ENCODE measurements around the gene SLC35E3. TPM values are rescaled to one million over a fixed set of nuclear protein-coding genes. Genes with fewer than 3 reads are reported as not detected.

SLC35E3 gene
- total and polyA plus RNA-seq, 2 donors (not counting 1 experiment from before 2014, with no cell fraction given): 4.1 to 11.1 TPM

- no peaks in the 10 kb centered on the region for H3K36me3 ChIP-seq (ENCODE audit: control insufficient read depth, insufficient read depth, low read length)
- no peaks in the 10 kb centered on the region for H3K9me3 ChIP-seq (ENCODE audit: control insufficient read depth, insufficient read depth, low read depth, low read length)
- no peaks in the 10 kb centered on the region for H3K79me2 ChIP-seq (ENCODE audit: control insufficient read depth, insufficient read depth, low read length)
- no peaks in the 10 kb centered on the region for H3K27me3 ChIP-seq (ENCODE audit: control insufficient read depth, insufficient read depth, low read length)
- H3K27ac ChIP-seq (ENCODE audit: insufficient read depth, low read length): no peak overlapping the region
- H3K4me3 ChIP-seq (replicated peaks in 1 of 4; ENCODE audit: control extremely low read depth in 1 of 4, insufficient read depth in 1 of 4, low read depth in 3 of 4, low read length in 4 of 4): no peak overlapping the region
- no peak overlapping the region for H3K9ac ChIP-seq (ENCODE audit: insufficient read depth, low read length)
- H4K20me1 ChIP-seq (ENCODE audit: control insufficient read depth, extremely low read depth, insufficient read depth, low read length): no peaks in the 10 kb centered on the region
- no peak overlapping the region for H3K4me2 ChIP-seq (ENCODE audit: extremely low read depth, insufficient read depth, low read length)
- no peak for DNase-seq (ENCODE audit: low read depth in 2 of 2)
- TF ChIP-seq EZH2 (IDR thresholded peaks at IDR 0.05; ENCODE audit: low read length, missing control alignments): no peak
- no peak for TF ChIP-seq CTCF (conservative IDR thresholded peaks at IDR 0.05 in 1 of 2, IDR thresholded peaks at IDR 0.05 in 1 of 2; ENCODE audit: low read depth in 1 of 2, low read length in 2 of 2)
- no peaks in the 10 kb centered on the region for H3K4me1 ChIP-seq (ENCODE audit: control insufficient read depth, extremely low read depth, insufficient read depth, low read length)
- H2AFZ ChIP-seq (ENCODE audit: low read length): no peak overlapping the region
Measured at GRCh38 chr12:68761901-68762630, 16.1 kb downstream of the SLC35E3 start.

DNA sequence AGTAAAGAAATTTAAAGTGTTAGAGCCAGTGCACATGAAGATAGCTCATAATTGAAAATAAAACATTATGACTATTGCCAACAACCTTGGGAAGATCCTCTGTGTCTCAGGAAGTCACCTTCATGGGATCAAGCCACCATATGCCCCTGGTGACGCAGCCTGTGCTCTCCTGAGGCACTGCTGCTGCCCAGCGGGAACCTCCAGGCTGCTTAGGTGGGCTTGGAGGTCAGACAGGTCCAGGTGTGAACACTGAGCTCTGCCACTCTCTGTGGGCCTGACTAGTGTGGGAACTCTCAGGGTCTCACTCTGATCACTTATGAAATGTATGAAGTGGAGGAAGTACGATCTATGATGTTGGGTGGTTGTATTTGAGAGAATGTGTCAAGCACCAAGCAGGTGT, 16.7 kb downstream of the SLC35E3 start:
- no peaks in the 10 kb centered on the region for H3K27me3 ChIP-seq (ENCODE audit: control insufficient read depth, insufficient read depth, low read length)
- no peaks in the 10 kb centered on the region for H3K9me3 ChIP-seq (ENCODE audit: control insufficient read depth, insufficient read depth, low read depth, low read length)
- no peaks in the 10 kb centered on the region for H4K20me1 ChIP-seq (ENCODE audit: control insufficient read depth, extremely low read depth, insufficient read depth, low read length)
- no peak overlapping the region for H3K4me3 ChIP-seq (replicated peaks in 1 of 4; ENCODE audit: control extremely low read depth in 1 of 4, insufficient read depth in 1 of 4, low read depth in 3 of 4, low read length in 4 of 4)
- DNase-seq (ENCODE audit: low read depth in 2 of 2): no peak
- no peaks in the 10 kb centered on the region for H3K4me1 ChIP-seq (ENCODE audit: control insufficient read depth, extremely low read depth, insufficient read depth, low read length)
- H3K79me2 ChIP-seq (ENCODE audit: control insufficient read depth, insufficient read depth, low read length): no peaks in the 10 kb centered on the region
- no peak overlapping the region for H2AFZ ChIP-seq (ENCODE audit: low read length)
- no peaks in the 10 kb centered on the region for H3K36me3 ChIP-seq (ENCODE audit: control insufficient read depth, insufficient read depth, low read length)
- TF ChIP-seq CTCF (conservative IDR thresholded peaks at IDR 0.05 in 1 of 2, IDR thresholded peaks at IDR 0.05 in 1 of 2; ENCODE audit: low read depth in 1 of 2, low read length in 2 of 2) (no peak), EZH2 (IDR thresholded peaks at IDR 0.05; ENCODE audit: low read length, missing control alignments) (no peak)
- H3K9ac ChIP-seq (ENCODE audit: insufficient read depth, low read length): no peak overlapping the region
- no peak overlapping the region for H3K27ac ChIP-seq (ENCODE audit: insufficient read depth, low read length)
- H3K4me2 ChIP-seq (ENCODE audit: extremely low read depth, insufficient read depth, low read length): no peak overlapping the region

GRCh38 chr12:68765696-68766095, 19.7 kb downstream of the SLC35E3 start:
- Histone ChIP-seq H3K79me2 (ENCODE audit: control insufficient read depth, insufficient read depth, low read length) (no peaks in the 10 kb centered on the region), H3K9me3 (ENCODE audit: control insufficient read depth, insufficient read depth, low read depth, low read length) (no peaks in the 10 kb centered on the region), H3K4me3 (replicated peaks in 1 of 4; ENCODE audit: control extremely low read depth in 1 of 4, insufficient read depth in 1 of 4, low read depth in 3 of 4, low read length in 4 of 4) (no peak overlapping the region)

More at GRCh38 chr12:68765696-68766095, 19.7 kb downstream of the SLC35E3 start:
- no peaks in the 10 kb centered on the region for H3K36me3 ChIP-seq (ENCODE audit: control insufficient read depth, insufficient read depth, low read length)
- no peak overlapping the region for H3K9ac ChIP-seq (ENCODE audit: insufficient read depth, low read length)
- TF ChIP-seq CTCF (conservative IDR thresholded peaks at IDR 0.05 in 1 of 2, IDR thresholded peaks at IDR 0.05 in 1 of 2; ENCODE audit: low read depth in 1 of 2, low read length in 2 of 2) (no peak), EZH2 (IDR thresholded peaks at IDR 0.05; ENCODE audit: low read length, missing control alignments) (no peak)
- no peak overlapping the region for H3K4me2 ChIP-seq (ENCODE audit: extremely low read depth, insufficient read depth, low read length)
- H3K27ac ChIP-seq (ENCODE audit: insufficient read depth, low read length): no peak overlapping the region
- no peaks in the 10 kb centered on the region for H3K4me1 ChIP-seq (ENCODE audit: control insufficient read depth, extremely low read depth, insufficient read depth, low read length)
- H3K27me3 ChIP-seq (ENCODE audit: control insufficient read depth, insufficient read depth, low read length): no peaks in the 10 kb centered on the region
- H2AFZ ChIP-seq (ENCODE audit: low read length): no peak overlapping the region
- H4K20me1 ChIP-seq (ENCODE audit: control insufficient read depth, extremely low read depth, insufficient read depth, low read length): no peaks in the 10 kb centered on the region
- DNase-seq (ENCODE audit: low read depth in 2 of 2): no peak

Measured in fibroblast of lung (primary cell).